ENCODE measurements around the gene AFG3L2.

- TF ChIP-seq CTCF (IDR thresholded peaks at IDR 0.05; ENCODE audit: low read length), result peak; percentile 49
- TF ChIP-seq EZH2 (IDR thresholded peaks at IDR 0.05; ENCODE audit: borderline replicate concordance, low read length), result no peak
Observed at GRCh38 chr18:12421732-12422131, 44.7 kb upstream of the AFG3L2 start.

All from OCI-LY1 (cell line).